PFSK-1 (cell line): Measurements from ENCODE around the gene SIX2.

Experiments
- FOXP2 ChIP-seq: optimal IDR thresholded peaks from 2 replicates; pipeline ENCODE3; 2011; ENCODE audit warnings: borderline replicate concordance, control low read depth, inconsistent platforms; ENCODE audit not compliant: insufficient read depth; ENCODE audit errors: extremely low read length, extremely low read depth
- POLR2AphosphoS5 ChIP-seq: IDR thresholded peaks from 2 replicates; pipeline ENCODE4 v1.6.1; 2012; ENCODE audit warnings: low read depth, mild to moderate bottlenecking, control low read depth, low read length, moderate library complexity
- REST ChIP-seq, 2 experiments: IDR thresholded peaks; 2 replicates each; pipeline versions ENCODE4 v1.6.1 to v1.8.0; 2011 to 2012; ENCODE audit warnings: low read depth in 2 of 2, low read length in 2 of 2, control low read depth in 1 of 2, inconsistent platforms in 1 of 2, mild to moderate bottlenecking in 1 of 2, moderate library complexity in 1 of 2; ENCODE audit not compliant: insufficient read depth in 1 of 2
- SIN3A ChIP-seq: IDR thresholded peaks from 2 replicates; pipeline ENCODE4 v1.6.1; 2012; ENCODE audit warnings: mild to moderate bottlenecking, low read length, moderate library complexity, borderline replicate concordance; ENCODE audit not compliant: insufficient read depth
- TAF1 ChIP-seq: IDR thresholded peaks from 2 replicates; pipeline ENCODE4 v1.6.1; 2012; ENCODE audit warnings: low read length, control low read depth, borderline replicate concordance; ENCODE audit not compliant: insufficient read depth

Gene SIX2

DNA sequence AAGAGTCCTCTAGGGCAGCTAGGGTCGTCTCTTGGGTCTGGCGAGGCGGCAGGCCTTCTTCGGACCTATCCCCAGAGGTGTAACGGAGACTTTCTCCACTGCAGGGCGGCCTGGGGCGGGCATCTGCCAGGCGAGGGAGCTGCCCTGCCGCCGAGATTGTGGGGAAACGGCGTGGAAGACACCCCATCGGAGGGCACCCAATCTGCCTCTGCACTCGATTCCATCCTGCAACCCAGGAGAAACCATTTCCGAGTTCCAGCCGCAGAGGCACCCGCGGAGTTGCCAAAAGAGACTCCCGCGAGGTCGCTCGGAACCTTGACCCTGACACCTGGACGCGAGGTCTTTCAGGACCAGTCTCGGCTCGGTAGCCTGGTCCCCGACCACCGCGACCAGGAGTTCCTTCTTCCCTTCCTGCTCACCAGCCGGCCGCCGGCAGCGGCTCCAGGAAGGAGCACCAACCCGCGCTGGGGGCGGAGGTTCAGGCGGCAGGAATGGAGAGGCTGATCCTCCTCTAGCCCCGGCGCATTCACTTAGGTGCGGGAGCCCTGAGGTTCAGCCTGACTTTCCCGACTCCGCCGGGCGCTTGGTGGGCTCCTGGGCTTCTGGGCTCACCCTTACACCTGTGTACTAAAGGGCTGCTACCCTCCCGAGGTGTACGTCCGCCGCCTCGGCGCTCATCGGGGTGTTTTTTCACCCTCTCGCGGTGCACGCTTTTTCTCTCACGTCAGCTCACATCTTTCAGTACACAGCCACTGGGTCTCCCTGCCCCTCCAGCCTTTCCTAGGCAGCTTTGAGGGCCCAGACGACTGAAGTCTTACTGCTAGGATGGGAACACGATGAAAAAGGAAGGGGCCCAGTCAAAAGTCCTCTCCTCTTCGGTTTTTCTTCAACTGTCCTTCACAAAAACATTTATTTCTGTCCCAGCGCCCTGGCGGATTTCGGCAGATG lies 8.1 kb downstream of the SIX2 start:
- TF ChIP-seq REST (IDR thresholded peaks at IDR 0.05; ENCODE audit: insufficient read depth in 1 of 2, low read depth in 2 of 2, low read length in 2 of 2), result no peak
- no peak for TF ChIP-seq POLR2AphosphoS5
- no peak for TF ChIP-seq SIN3A
- no peak for TF ChIP-seq TAF1
- TF ChIP-seq FOXP2, result no peak

GRCh38 chr2:45000341-45000901 lies 8.8 kb downstream of the SIX2 start:
- TF ChIP-seq FOXP2 (no peak), SIN3A (no peak), REST (IDR thresholded peaks at IDR 0.05; ENCODE audit: insufficient read depth in 1 of 2, low read depth in 2 of 2, low read length in 2 of 2) (no peak), POLR2AphosphoS5 (no peak), TAF1 (no peak)

DNA sequence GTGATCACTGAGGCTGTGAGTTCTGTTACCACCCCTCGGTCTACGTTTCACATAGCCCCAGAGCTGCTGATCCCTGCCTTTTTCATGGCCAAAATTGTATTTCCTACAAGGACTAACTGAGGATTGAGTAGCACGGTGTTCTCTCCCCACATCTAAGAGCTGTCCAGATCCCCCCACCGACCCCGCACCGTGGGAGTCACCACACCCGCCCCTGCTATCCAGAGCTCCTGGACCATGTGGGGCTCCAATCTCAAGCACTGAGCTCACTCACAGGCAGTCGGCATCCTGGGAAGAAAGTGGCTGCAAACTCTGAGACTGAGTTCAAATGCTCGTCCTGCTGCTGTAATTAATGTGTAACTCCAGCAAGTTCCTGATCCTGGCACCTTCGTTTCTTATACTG lies 9.7 kb downstream of the SIX2 start:
- TF ChIP-seq SIN3A, result no peak
- no peak for TF ChIP-seq TAF1
- TF ChIP-seq FOXP2, result no peak
- no peak for TF ChIP-seq REST (IDR thresholded peaks at IDR 0.05; ENCODE audit: insufficient read depth in 1 of 2, low read depth in 2 of 2, low read length in 2 of 2)
- no peak for TF ChIP-seq POLR2AphosphoS5

- TF ChIP-seq TAF1 (no peak), REST (IDR thresholded peaks at IDR 0.05; ENCODE audit: insufficient read depth in 1 of 2, low read depth in 2 of 2, low read length in 2 of 2) (no peak), SIN3A (no peak), POLR2AphosphoS5 (no peak), FOXP2 (no peak)
These were observed 11.3 kb downstream of the SIX2 start for GRCh38 chr2:44997963-44998362.
